HG03135 (cell line): ENCODE data around the gene ENTPD8.
"Not testable (repeated sequence)": the region's sequence is repeated elsewhere in the genome, so short reads cannot be mapped to it uniquely, and the experiment has no call there.

ENCODE experiments used
- ATAC-seq: cut with Tn5 transposase; IDR thresholded peaks from one replicate; pipeline ENCODE4 v1.9.1; 2021; ENCODE audit warnings: mild to moderate bottlenecking, moderate library complexity; ENCODE audit not compliant: unreplicated experiment

The ENTPD8 gene

DNA sequence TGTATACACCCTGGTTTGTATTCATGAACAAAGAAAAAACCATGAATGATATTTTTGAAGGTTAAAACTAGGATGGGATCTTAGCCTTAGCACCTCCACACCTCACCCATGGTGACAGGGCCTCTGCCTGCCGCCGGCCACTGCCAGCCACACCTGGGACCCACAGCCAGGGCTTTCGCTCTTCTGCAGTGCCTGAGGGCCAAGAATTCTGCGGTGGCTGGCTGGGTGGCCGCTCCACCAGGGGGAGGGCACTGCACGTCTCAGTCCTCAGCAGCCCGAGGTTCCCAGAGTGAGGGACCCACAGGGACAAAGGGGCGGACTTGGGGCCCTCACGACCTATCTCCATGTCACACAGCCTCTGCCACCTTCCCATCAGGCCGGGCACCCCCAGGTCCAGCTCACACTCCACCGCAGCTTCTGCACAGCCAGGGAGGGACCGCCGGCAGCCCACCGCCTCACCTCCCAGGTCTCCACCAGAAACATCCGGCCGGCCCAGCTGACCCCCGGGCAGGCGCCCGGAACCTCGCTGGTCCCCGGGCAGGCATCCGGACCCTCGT lies 25.1 kb downstream of the ENTPD8 start:
- no peak for ATAC-seq

DNA sequence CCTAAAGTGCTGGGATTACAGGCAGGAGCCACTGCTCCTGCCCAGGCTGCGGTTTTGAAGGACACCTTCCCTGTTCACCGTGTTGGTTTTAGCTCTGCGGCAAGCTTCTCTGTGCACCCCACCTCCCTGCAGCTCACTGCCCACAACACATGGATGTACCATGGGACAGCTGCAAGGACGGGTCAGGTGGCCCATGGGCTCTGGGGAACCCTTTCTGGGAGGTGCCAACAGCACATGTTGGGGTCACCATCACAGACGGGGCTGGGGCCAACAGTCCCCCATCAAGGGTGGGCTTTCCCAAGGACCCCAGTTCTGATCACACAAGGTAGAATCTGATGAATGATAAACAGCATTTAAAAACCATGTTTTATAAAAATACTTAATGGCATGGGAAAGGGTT lies 25.7 kb downstream of the ENTPD8 start:
- no peak for ATAC-seq

DNA sequence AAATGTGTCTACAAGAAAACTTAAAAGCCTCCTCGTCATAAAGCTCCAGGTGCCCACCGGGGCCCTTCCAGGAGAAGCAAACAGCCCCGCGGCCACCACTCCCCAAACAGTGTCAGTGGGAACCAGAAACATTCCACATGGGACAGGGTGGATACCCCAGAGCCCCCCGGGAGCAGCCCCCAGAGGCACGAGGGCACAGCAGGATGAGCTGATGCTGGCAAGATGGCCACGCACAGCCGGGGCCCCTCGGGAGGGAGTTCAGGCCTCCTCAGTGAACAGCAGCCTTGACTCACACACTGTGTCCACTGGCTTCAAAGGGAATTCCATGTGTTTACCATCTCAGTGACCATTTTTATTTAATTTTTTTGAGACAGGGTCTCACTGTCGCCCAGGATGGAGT lies 28.7 kb downstream of the ENTPD8 start:
- no peak for ATAC-seq

DNA sequence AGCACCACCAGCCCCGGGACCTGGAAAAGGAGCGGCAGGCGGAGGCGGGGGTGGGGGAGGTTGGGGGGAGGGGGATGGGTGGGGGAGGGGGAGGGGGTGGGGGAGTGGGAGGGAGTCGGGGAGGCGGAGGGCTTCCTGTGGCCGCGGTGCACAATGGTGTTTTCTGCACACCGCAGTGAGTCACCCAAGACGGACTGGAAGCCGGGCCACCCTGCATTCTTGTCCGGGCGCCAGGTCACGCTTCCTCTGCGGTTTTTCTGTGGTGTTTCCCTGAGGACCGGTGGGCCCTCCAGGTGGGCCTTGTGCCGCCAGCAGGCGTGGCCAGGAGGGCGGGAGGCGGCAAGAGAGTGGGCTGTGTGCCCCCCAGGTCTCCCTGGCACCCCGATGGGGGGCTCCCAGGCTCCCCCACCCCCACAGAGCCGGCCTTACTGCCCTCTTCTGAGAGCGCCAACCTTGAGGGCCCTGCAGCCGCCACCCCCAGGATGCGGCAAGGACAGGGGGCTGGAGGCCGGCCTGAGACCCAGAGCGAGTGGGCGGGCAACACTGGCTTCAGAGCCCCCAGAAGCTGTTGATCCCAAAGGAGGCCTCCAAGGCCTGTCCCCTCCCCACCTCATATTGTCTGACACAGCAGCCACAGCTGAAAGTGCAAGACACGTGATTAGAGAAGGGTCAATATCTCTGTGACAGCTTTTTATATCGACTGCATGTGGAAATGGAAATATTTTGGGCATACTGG lies 29.3 kb downstream of the ENTPD8 start:
- ATAC-seq, result no peak

DNA sequence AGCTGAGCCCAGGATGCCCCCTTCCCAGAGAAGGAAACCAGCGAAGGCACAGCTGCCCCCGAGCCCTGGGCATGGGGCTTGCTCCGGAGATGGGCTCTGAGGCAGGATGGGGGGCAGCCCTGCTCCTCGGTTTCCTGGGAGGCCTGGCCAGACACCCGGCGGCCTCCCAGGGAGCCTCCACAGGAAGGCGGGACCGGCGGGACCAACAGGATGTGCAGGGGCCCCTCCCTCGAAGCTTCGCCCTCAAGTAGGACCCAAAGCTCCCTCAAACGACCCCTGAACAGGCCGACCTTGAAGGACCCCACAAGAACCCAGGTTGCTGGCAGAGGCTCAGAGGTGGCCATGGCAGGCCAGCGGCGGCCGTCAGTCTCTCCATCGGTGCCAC lies 29.9 kb downstream of the ENTPD8 start:
- ATAC-seq, result no peak

DNA sequence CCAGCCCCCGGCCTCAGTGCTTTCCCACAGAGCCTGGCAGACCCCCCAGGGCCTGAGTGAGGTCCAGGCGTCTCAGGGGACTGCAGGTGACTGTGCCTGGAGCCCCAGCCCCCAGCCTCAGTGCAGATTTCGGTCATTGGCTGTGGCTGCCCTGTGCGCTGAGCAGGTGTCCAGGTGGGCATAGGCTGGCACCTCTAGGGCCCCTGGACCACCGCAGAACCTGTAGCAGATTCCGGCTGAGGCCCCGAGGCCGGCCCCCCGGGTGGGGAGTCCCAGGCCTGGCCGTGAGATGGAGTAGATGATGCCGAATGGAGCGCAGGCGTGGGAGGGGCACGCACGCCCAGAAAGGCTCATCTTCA lies 30.3 kb downstream of the ENTPD8 start:
- ATAC-seq, result no peak

DNA sequence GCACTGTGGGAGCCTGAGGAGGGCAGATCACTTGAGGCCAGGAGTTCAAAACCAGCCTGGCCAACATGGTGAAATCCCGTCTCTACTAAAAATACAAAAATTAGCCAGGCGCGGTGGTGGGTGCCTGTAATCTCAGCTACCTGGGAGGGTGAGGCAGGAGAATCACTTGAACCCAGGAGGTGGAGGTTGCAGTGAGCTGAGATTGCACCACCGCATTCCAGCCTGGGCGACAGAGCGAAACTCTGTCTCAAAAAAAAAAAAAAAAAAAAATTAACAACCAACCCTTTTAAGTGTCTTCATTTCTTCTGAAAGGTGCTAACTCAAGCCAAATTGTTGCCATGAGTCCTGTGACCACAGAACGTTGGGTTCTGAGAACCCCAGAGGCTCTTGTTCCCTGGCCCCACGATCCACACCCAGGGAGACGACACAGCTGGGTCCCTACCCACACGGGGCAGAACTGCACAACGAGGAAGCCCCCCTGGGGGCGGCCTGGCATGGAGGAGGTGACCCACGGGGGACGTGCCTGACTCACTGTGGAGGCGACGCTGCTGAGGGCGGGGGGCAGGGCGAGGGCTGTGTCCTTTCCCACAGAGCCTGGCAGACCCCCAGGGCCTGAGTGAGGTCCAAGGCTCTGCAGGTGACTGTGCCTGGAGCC lies 30.8 kb downstream of the ENTPD8 start:
- ATAC-seq, result not testable (repeated sequence)

DNA sequence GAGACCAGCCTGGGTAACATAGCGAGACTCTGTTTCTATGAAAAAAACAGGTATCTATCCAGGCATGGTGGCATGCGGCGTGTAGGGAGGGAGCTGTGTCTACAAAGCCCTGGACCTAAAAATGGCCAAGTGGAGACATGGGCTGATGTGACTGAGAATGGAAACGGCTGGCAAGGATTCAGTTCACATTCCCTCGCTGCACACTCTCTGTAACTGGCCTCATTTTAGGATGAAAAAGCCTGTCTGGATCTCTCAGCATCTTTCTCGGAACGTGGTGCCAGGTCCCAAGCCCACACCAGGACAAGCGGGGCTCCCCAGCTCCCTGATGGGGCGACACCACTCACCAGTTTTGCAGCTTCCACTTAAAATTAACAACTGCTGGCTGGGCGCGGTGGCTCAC lies 31.6 kb downstream of the ENTPD8 start:
- no peak for ATAC-seq

DNA sequence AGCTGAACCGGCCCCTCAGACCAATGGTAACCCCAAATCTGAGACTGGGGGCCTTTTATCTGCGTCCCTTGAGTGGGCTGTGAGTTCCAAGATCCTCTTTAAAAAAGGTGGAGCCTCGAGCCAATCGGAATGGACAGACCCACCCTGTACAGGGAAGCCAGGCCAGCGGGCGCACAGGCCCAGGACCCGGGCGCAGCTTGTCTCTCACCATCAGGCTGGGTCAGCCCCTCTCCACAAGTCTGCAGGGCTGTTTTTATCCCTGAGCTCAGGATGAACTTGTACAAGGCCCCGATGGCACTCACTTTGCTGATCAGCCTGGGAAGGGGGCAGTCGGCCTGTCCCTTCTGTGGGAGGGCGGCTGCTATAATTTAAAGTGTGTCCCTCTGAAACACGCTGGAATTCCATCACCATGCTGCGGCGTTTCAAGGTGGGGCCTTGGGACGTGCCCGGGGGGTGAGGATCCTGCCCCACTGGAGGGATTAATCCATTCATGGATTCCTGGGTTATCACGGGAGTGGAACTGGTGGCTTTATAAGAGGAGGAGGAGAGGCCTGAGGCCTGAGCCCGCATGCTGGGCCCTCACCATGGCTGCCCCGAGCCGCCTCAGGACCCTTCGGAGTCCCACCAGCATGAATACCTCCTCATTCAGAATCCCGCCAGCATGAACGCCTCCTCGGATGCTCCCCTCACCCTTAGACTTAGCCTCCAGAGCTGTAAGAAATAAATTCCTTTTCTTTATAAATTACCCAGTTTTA lies 32.3 kb downstream of the ENTPD8 start:
- no peak for ATAC-seq

DNA sequence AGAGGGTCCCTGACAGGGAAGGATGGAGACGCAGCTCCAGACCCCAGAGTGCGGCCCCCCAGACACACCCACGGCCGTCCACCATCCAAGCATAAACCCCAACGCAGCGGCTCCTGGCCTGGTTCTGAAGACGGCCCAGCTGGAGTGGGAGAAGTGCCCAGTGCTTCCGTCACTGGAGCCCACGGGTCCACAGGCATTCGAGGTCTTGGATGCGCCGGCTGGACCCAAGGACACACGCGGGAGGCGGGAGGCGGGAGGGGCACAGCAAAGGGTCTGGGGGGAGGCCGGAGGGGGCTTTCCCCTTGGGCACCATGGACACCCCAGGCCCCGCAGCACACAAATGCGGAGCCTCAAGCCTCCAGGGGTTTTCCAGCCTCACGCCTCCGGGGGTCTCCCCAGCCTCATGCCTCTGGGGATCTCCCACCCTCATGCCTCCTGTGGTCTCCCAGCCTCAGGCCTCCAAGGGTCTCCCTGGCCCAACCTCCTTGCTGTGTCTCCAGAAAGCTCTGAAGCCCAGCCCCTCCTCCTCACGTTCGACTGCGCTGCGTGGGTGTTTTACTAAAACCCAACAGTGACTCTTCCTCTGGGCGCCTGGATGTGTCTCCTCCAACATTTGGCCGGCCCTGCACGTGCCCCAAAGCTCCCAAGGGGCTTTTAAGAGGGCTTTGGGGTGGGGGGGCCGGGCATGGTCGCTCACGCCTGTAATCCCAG lies 33.4 kb downstream of the ENTPD8 start:
- no peak for ATAC-seq

DNA sequence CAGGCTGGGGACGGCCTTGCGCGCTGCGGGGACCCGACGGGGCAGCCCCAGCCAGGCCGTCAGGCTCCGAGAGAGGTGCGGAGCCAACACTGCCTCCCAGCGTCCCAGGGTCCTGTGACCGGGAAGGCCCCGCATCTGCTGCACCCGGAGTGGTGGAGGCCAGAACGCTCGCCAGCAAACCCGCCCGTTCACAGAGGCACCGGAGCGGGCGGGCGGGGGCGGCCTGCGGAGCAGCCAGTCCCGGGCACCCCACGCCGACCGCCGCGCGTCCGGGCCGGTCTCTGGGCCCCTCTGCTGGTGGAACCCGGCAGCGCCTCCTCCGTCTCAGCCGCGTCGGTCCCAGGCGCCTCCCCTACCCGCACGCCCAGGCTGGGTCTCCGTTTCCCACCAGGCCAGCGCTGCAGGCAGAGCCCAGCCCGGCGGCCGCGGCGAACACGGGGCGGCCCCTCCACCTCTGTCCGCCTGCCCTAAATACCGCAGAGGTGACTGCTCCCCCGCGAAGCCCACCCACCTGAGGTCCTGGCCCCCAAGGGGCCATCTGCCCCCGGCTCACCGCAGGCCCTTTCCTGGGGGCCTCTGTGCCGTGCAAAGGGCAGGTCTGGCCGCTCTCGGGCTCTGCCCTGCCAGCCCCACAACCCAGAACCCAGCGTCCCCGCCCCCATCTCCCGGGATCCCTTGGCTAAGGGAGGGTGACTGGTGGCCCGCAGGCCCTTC lies 34.1 kb downstream of the ENTPD8 start:
- ATAC-seq, result no peak

DNA sequence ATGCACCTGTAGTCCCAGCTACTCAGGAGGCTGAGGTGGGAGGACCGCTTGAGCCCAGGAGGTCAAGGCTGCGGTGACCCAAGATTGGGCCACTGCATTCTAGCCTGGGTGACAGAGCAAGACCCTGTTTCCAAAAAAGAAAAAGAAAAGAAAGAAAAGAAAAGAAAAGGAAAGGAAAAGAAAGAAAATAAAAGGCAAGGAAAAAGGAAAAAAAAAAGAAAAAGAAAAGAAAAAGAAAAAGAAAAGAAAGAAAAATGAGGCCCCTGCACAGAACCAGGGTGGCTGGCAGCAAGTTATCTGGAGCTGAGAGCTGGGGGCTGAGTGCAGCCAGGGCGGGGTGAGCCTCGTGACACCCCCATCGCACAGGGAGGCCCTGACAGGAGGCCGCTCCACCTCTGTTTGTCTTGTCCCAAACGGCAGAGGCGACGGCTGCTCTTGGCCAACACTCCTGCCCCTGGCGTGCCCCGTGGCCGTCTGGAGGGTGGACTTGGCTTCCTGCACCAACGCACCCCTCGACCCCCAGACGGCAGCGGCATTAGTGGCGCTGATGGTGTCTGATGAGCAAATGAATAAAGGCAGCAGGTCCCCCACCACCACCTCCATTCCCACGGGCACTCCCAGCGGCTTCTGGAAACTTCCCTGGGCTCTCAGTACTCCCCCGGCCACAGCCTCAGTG lies 34.9 kb downstream of the ENTPD8 start:
- ATAC-seq, result no peak

DNA sequence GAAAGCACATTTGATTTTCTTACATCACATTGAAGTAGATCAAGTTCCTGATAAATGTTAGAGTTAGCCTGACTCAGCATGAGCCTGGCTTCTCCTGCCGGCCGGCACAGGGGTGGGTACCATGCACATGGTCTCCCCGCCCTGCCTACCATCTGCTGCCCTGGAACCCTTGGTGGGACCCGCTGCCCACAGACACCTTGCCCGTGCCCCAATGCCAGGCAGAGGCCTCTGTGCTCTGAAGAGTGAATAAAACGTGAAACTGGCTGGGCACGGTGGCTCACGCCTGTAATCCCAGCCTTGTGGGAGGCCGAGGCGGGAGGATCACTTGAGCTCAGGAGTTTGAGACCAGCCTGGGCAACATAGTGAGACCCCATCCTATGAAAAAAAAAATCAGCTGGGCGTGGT lies 35.5 kb downstream of the ENTPD8 start:
- ATAC-seq, result no peak

DNA sequence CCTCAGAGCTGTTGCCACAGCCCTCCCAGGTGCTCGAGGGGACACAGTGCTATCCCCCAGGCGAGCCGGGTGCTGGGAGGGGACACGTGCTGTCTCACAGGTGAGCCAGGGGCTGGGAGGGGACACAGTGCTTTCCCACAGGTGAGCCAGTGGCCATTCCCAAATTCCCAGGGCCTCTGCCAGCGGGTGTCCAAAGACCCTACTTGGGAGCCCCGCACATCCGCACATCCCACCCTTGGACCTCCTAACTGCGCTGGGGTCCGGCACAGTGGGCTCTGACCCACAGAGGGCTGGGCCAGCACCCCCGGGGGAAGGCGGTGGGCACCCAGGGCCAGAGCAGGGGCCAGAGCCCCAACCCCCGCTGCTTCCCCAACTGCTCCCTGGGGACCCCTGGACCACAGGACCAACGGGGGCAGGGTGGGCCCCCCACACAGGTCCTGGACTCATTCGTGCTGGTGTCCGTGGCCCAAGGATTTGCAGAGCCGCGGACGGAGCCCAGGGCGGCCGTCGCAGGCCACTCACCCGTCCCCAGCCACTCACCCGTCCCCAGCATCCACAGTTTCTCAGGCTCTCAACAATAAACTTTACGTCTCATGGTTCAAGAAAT lies 36.1 kb downstream of the ENTPD8 start:
- ATAC-seq, result no peak

DNA sequence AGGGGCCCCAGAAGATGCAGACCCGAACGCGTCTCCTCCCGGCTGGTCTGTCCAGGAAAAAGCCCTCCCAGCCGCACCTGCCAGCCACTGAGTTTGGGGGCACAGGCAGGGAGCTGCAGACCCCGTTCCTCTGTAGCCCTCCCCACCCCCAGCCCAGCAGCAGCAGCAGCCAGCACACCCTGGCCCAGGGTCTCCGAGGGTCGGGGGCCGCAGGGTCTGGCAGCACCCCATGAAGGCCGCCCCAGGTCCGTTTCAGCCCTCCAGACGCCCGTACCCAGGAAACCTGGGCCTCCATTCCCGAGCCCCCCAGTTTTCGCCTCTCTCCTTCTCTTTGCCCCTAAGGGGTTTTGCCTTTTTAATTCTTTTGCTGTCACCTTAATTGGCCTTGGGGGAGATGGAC lies 37.9 kb downstream of the ENTPD8 start:
- ATAC-seq, result no peak

DNA sequence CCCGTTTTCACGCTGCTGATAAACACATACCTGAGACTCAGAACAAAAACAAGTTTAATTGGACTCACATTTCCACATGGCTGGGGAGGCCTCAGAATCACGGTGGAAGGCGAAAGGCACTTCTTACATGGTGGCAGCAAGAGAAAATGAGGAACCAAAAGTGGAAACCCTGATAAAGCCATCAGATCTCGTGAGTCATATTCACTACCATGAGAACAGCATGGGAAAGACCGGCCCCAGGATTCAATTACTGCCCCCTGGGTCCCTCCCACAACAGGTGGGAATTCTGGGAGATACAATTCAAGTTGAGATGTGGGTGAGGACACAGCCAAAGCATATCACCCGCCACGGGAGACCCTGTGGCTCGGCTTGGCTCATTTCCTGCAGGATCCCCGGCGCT lies 38.4 kb downstream of the ENTPD8 start:
- ATAC-seq, result no peak

DNA sequence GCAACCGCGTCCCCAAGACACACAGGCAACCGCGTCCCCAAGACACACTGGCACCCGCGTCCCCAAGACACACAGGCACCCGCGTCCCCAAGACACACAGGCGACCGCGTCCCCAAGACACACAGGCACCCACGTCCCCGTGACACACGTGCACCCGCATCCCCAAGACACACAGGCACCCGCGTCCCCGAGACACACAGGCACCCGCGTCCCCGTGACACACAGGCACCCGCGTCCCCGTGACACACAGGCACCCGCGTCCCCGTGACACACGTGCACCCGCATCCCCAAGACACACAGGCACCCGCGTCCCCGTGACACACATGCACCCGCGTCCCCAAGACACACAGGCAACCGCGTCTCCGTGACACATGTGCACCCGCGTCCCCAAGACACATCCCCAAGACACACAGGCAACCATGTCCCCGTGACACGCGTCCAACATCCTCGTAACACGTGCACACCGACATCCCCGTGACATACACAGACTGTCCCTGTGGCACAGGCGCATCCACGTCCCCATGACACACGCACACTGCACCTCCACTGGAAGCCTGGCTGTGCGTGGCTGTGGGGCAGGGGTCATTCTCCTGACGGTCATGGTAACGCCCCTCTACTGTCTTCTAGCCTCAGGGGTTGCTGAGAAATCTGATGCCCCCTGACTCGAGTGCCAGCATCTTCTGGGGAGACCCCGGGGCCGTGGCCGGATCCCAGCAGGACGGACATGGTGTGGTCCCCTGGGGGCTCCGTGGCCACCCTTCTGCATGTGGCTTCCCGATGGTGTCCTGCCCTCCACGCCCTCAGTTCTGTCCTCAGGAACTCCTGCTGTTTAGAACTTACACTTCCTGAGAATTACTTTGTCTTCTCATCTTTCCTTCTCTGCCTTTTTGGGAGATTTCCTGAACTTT lies 42.3 kb downstream of the ENTPD8 start:
- ATAC-seq, result no peak

DNA sequence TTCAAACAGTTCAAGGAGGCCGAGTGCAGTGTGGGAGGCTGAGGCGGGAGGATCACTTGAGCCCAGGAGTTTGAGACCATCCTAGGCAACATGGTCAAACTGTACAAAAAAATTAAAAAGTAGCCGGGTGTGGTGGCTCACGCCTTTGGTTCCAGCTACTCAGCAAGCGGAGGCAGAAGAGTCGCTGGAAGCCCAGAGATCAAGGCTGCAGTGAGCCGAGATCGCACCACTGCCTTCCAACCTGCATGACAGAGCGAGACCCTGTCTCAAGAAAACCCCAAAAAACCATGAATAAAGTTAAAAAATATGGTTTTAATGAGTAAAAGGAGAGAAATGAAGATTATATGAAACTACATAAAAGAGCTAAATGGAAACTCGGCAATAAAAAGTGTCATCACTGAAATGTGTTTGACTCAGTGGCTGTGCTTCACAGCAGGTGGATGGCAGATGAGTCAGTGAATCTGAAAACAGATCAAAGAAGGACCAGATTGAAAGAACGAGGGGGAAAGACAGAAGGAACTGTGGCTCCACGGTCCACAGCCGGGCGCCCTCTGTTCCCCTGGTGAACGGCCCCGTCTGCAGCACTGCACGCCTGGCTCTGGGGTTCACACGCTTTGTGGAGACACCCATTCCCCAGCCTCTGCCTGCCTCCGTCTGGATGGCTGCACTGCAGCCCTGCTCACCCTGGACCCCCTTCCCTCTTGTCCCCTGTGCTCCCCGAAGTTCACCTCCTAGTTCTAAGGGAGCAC lies 43.3 kb downstream of the ENTPD8 start:
- no peak for ATAC-seq
